GM18498 (cell line): ENCODE measurements around the gene VPS50.
"Not testable (repeated sequence)": the region's sequence is repeated elsewhere in the genome, so short reads cannot be mapped to it uniquely, and the experiment has no call there.

ENCODE experiments used
- ATAC-seq: cut with Tn5 transposase; IDR thresholded peaks from one replicate; pipeline ENCODE4 v1.9.1; 2021; ENCODE audit warnings: mild to moderate bottlenecking, moderate library complexity; ENCODE audit not compliant: unreplicated experiment

VPS50 gene

GRCh38 chr7:93331706-93332105, 99.5 kb downstream of the VPS50 start:
- no peak for ATAC-seq

GRCh38 chr7:93332172-93332571, 100.0 kb downstream of the VPS50 start:
- no peak for ATAC-seq

- ATAC-seq, result no peak
Observed at GRCh38 chr7:93337052-93337451, 104.9 kb downstream of the VPS50 start.

GRCh38 chr7:93342178-93342577, 110.0 kb downstream of the VPS50 start:
- ATAC-seq, result not testable (repeated sequence)

- no peak for ATAC-seq
Observed at GRCh38 chr7:93350338-93350737, 118.2 kb downstream of the VPS50 start.

- no peak for ATAC-seq
Observed at GRCh38 chr7:93352881-93353280, 120.7 kb downstream of the VPS50 start.

- ATAC-seq, result no peak
Observed at GRCh38 chr7:93354815-93355214, 122.6 kb downstream of the VPS50 start.

- ATAC-seq, result no peak
Observed at GRCh38 chr7:93359520-93360198, 127.5 kb downstream of the VPS50 start.

- no peak for ATAC-seq
Observed at GRCh38 chr7:93361853-93362252, 129.7 kb downstream of the VPS50 start.

GRCh38 chr7:93364806-93365205, 132.6 kb downstream of the VPS50 start:
- no peak for ATAC-seq

- no peak for ATAC-seq
Observed at GRCh38 chr7:93365341-93365740, 133.2 kb downstream of the VPS50 start.

- no peak for ATAC-seq
Observed at GRCh38 chr7:93366816-93367215, 134.7 kb downstream of the VPS50 start.

GRCh38 chr7:93367254-93367653, 135.1 kb downstream of the VPS50 start:
- ATAC-seq, result no peak

GRCh38 chr7:93370937-93371336, 138.8 kb downstream of the VPS50 start:
- ATAC-seq, result not testable (repeated sequence)

GRCh38 chr7:93373537-93373936, 141.4 kb downstream of the VPS50 start:
- no peak for ATAC-seq

- ATAC-seq, result peak; percentile 63
Observed at GRCh38 chr7:93374345-93374940, 142.3 kb downstream of the VPS50 start.

- peak; percentile 51 for ATAC-seq
Observed at GRCh38 chr7:93375603-93376002, 143.4 kb downstream of the VPS50 start.

GRCh38 chr7:93378131-93378760, 146.1 kb downstream of the VPS50 start:
- no peak for ATAC-seq

GRCh38 chr7:93382362-93382761, 150.2 kb downstream of the VPS50 start:
- no peak for ATAC-seq

- ATAC-seq, result no peak
Observed at GRCh38 chr7:93390660-93391059, 158.5 kb downstream of the VPS50 start.

GRCh38 chr7:93392984-93393383, 160.8 kb downstream of the VPS50 start:
- ATAC-seq, result no peak

GRCh38 chr7:93399642-93400041, 167.5 kb downstream of the VPS50 start:
- no peak for ATAC-seq
